Neural cell (in vitro differentiated cells): ENCODE results near the gene SP8.

Experiments
- POLR2AphosphoS5 ChIP-seq: IDR thresholded peaks from 2 replicates; pipeline ENCODE4 v1.6.1; 2012
- TAF1 ChIP-seq: IDR thresholded peaks from 2 replicates; pipeline ENCODE4 v1.6.1; 2012; ENCODE audit warnings: low read depth

GRCh38 chr7:20828947-20829346 lies 42.3 kb upstream of the SP8 start:
- TF ChIP-seq POLR2AphosphoS5, result no peak
- no peak for TF ChIP-seq TAF1
